ENCODE data around the gene SLC6A11. TPM values are rescaled to one million over a fixed set of nuclear protein-coding genes. Genes with fewer than 3 reads are reported as not detected.

Gene SLC6A11
- total RNA-seq, 4 donors from 2014 or later: 0.30 to 0.44 (median 0.42) TPM; not detected in 1

DNA sequence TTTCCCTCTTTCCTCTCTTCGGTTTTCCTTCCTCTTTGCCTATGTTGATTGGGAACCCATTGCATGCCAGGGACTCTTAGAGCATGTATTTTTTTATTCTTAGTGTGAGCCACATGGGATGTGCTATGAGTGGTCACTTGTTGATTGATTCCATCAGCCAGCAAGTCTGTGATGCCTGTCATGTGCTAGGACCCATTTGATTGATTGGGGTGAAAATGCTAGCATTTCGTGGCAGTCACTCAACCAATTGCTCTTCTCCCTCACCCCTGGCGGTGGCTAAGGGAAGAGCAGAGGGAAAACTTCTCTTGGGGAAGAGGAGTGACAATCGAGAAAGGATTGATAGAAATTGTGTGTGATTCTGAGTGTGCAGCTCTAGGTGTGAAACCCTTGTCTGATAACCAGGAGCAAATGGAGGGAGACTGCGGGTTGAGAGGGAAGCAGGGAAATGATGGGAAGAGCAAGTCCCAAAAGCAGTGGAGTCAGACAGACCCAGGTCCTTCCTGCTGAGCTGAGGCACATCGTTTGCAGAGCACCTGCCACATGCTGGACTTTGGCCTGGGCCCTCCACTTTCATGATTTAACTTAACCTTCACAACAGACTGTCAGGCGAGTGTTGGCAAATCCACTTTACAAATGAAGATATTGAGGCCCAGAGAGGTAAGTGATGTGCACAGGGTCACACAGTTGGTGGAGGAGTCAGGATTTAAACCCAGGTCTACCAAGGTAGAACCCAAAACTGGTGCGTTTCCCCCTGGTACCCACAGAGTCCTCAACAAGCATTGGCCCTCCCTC, 40.0 kb downstream of the SLC6A11 start:
- H3K9me3 ChIP-seq: no peaks in the 10 kb centered on the region
- no peak for DNase-seq (ENCODE audit: low spot score in 2 of 2)
- H3K4me1 ChIP-seq: no peaks in the 10 kb centered on the region
- TF ChIP-seq, protein P1, sequence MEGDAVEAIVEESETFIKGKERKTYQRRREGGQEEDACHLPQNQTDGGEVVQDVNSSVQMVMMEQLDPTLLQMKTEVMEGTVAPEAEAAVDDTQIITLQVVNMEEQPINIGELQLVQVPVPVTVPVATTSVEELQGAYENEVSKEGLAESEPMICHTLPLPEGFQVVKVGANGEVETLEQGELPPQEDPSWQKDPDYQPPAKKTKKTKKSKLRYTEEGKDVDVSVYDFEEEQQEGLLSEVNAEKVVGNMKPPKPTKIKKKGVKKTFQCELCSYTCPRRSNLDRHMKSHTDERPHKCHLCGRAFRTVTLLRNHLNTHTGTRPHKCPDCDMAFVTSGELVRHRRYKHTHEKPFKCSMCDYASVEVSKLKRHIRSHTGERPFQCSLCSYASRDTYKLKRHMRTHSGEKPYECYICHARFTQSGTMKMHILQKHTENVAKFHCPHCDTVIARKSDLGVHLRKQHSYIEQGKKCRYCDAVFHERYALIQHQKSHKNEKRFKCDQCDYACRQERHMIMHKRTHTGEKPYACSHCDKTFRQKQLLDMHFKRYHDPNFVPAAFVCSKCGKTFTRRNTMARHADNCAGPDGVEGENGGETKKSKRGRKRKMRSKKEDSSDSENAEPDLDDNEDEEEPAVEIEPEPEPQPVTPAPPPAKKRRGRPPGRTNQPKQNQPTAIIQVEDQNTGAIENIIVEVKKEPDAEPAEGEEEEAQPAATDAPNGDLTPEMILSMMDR (IDR thresholded peaks at IDR 0.05): no peak
- TF ChIP-seq EP300 (IDR thresholded peaks at IDR 0.05) (no peak), POLR2A (IDR thresholded peaks at IDR 0.05) (no peak)
- H3K36me3 ChIP-seq: no peaks in the 10 kb centered on the region
- H3K27ac ChIP-seq: no peak overlapping the region
- H3K27me3 ChIP-seq: no peaks in the 10 kb centered on the region
- no peak overlapping the region for H3K4me3 ChIP-seq
- 59 to 62% methylated on average over 8 of the region's 8 CpGs for WGBS, 2 donors

DNA sequence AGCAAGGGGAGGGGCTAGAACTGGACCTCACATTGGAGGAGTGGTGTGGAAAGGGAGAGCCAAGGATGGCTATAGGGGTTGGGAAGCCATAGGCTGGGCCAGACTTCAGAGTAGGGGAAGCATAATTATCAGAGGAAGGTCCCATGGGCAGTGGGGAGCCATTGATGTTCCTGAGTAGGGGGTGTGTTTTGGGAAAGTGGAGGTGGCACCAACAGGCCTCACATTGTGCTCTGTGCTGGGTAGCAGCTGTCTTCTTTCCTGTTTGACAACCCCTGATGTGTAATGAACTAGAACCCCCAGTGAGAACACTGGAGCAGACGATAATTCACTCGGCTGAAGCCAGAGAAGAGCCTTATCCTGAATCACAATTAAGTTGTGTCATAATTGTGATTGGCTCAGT, 41.2 kb downstream of the SLC6A11 start:
- Histone ChIP-seq H3K27ac (no peak overlapping the region), H3K4me3 (no peak overlapping the region), H3K9me3 (no peaks in the 10 kb centered on the region), H3K27me3 (no peaks in the 10 kb centered on the region), H3K36me3 (no peaks in the 10 kb centered on the region), H3K4me1 (no peaks in the 10 kb centered on the region)
- no peak for DNase-seq (ENCODE audit: low spot score in 2 of 2)
- TF ChIP-seq, protein P1 (IDR thresholded peaks at IDR 0.05): no peak
- TF ChIP-seq POLR2A (IDR thresholded peaks at IDR 0.05): no peak
- TF ChIP-seq EP300 (IDR thresholded peaks at IDR 0.05): no peak
- 53 to 77% methylated on average over 2 of the region's 2 CpGs for WGBS, 2 donors

DNA sequence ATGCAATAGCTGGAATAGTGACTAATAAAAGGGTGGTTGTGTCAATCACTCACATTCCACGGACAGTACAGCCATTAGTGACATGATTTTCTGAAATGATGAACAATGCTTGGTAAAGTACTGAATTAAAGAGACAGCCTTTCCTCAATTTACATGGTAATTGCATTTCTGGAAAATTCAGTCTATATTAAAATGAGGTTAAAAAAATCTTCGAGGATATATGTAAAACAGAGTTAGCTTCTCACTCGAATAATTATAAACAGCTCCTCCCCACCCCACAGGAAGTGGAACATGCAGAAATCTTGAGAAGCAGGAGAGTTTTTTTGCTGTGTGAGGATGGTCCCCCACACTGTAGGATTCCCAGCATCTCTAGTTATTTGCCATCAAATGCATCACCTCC, 42.1 kb downstream of the SLC6A11 start:
- no peaks in the 10 kb centered on the region for H3K4me1 ChIP-seq
- no peaks in the 10 kb centered on the region for H3K36me3 ChIP-seq
- no peak for DNase-seq (ENCODE audit: low spot score in 2 of 2)
- H3K4me3 ChIP-seq: no peak overlapping the region
- 59 to 66% methylated on average over 3 of the region's 3 CpGs for WGBS, 2 donors
- no peaks in the 10 kb centered on the region for H3K27me3 ChIP-seq
- no peak overlapping the region for H3K27ac ChIP-seq
- no peaks in the 10 kb centered on the region for H3K9me3 ChIP-seq
- TF ChIP-seq, protein P1 (IDR thresholded peaks at IDR 0.05): no peak

DNA sequence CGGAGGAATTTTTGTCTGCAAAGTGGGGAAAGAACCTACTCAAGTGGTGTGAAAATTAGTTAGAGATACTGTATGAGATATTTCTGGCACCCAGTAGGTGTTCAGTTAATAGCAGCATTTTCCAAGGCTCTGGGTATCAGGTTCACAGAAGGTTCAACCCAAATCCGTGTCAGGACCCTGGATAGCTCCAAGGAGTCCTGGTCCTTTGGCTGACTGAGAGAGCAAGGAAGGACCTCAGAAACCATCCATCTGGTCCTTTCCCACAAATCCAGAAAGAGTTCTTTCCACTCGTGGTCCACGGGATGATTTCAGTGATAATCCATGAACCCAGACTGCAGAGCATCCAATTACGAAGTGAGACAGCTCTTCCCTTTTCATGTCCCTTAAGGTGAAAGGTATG, 51.4 kb downstream of the SLC6A11 start:
- no peak for TF ChIP-seq EP300 (IDR thresholded peaks at IDR 0.05)
- no peak for TF ChIP-seq POLR2A (IDR thresholded peaks at IDR 0.05)
- TF ChIP-seq, protein P1 (IDR thresholded peaks at IDR 0.05): no peak
- Histone ChIP-seq H3K9me3 (no peaks in the 10 kb centered on the region), H3K36me3 (no peaks in the 10 kb centered on the region), H3K27me3 (peaks cover 0 to 5% of the 10 kb centered on the region in 2 donors), H3K4me1 (no peaks in the 10 kb centered on the region), H3K27ac (no peak overlapping the region), H3K4me3 (no peak overlapping the region)
- no peak for DNase-seq (ENCODE audit: low spot score in 2 of 2)
- WGBS, 2 donors: 51 to 54% methylated on average over 5 of the region's 5 CpGs

DNA sequence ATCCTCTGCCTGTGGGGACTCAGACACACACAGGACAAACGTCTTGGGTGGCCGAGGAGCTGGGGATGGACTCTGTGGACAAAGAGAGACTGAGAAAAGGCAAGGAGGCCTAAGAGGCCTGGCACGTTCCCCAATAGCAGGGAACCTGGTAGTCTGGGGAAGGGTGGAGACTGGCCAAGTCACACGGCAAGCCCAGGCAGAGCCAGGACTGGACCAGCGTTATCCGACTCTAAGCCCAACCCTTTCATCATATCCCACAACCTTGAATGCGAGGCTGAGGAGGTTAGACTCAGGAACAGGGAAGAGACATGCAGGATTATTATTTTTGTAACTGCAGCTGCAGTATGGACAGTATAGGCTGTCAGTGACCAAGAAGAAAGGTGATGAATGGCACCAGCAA, 53.4 kb downstream of the SLC6A11 start:
- DNase-seq (ENCODE audit: low spot score in 2 of 2): no peak
- no peaks in the 10 kb centered on the region for H3K27me3 ChIP-seq
- no peaks in the 10 kb centered on the region for H3K4me1 ChIP-seq
- TF ChIP-seq EP300 (IDR thresholded peaks at IDR 0.05) (no peak), POLR2A (IDR thresholded peaks at IDR 0.05) (no peak)
- TF ChIP-seq, protein P1 (IDR thresholded peaks at IDR 0.05): no peak
- 66 to 67% methylated on average over 7 of the region's 7 CpGs for WGBS, 2 donors
- no peak overlapping the region for H3K27ac ChIP-seq
- no peaks in the 10 kb centered on the region for H3K36me3 ChIP-seq
- no peak overlapping the region for H3K4me3 ChIP-seq
- no peaks in the 10 kb centered on the region for H3K9me3 ChIP-seq

All from tibial nerve (tissue), 4 donors.